ENCODE measurements around the gene CASP8AP2. TPM values are rescaled to one million over a fixed set of nuclear protein-coding genes. Genes with fewer than 3 reads are reported as not detected.
"Not testable (repeated sequence)": the region's sequence is repeated elsewhere in the genome, so short reads cannot be mapped to it uniquely, and the experiment has no call there.

CASP8AP2 gene
- total RNA-seq, 2 experiments from 2014 or later, result 49.1 TPM

DNA sequence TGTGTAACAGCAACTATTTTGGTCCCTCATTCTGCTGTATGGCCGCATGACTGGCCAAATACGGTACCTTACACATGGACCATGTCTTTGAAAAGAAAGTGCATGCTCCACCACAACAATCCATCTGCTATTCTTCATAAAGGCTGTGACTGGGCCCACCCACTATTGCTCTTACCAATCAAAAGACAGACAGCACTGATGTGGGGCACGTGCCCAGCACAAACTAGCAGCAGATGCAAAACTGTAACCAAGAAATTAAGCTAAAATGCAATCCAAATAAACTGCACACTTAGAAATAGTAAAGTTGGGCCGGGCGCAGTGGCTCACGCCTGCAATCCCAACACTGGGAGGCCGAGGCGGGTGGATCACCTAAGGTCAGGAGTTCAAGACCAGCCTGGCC lies 30.6 kb upstream of the CASP8AP2 start:
- Mint-ChIP-seq H3K36me3 (peaks cover 34% of the 10 kb centered on the region), H3K4me3 (no peak overlapping the region), H3K9me3 (no peaks in the 10 kb centered on the region), H3K4me1 (peaks cover 25% of the 10 kb centered on the region), H3K27ac (no peak overlapping the region), H3K27me3 (no peaks in the 10 kb centered on the region)
- ATAC-seq (ENCODE audit: low read depth), result no peak
- DNase-seq, result no peak
- POLR2A ChIA-PET, result interaction anchor here (0.9 kb wide), 1 partner anchor 31 kb away, joined by 7 read pairs; the partner anchor contains the start of gene CASP8AP2

- H3K36me3 Mint-ChIP-seq, result peaks cover 29% of the 10 kb centered on the region
- no peak overlapping the region for H3K4me3 Mint-ChIP-seq
- DNase-seq, result no peak
- peaks cover 18% of the 10 kb centered on the region for H3K4me1 Mint-ChIP-seq
- POLR2A ChIA-PET, result no interaction called here
- no peak overlapping the region for H3K27ac Mint-ChIP-seq
- H3K9me3 Mint-ChIP-seq, result no peaks in the 10 kb centered on the region
- no peaks in the 10 kb centered on the region for H3K27me3 Mint-ChIP-seq
- no peak for ATAC-seq (ENCODE audit: low read depth)
These were observed 29.9 kb upstream of the CASP8AP2 start for GRCh38 chr6:89799756-89800155.

DNA sequence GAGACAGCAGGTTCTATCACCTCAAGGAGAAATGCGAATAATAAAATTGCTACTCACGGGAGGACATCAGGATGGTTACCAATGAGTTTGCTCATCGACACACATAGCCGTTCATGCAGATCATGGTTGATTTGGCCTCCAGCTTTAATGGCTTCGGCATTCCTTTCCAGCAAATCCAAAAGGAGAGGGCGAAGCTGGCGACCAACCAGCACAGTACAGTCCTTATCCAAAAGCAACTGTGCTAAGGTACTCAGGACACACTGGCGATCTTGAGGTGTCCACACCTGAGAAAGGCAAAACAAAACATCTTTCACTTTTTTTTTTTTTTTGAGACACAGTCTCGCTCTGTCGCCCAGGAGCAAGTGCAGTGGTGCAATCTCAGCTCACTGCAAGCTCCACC lies 26.4 kb upstream of the CASP8AP2 start:
- peaks cover 14% of the 10 kb centered on the region for H3K36me3 Mint-ChIP-seq
- DNase-seq (no peak), ATAC-seq (ENCODE audit: low read depth) (no peak)
- H3K27me3 Mint-ChIP-seq, result no peaks in the 10 kb centered on the region
- no peaks in the 10 kb centered on the region for H3K9me3 Mint-ChIP-seq
- peaks cover 14% of the 10 kb centered on the region for H3K4me1 Mint-ChIP-seq
- no peak overlapping the region for H3K27ac Mint-ChIP-seq
- POLR2A ChIA-PET, result no interaction called here
- H3K4me3 Mint-ChIP-seq, result no peak overlapping the region

DNA sequence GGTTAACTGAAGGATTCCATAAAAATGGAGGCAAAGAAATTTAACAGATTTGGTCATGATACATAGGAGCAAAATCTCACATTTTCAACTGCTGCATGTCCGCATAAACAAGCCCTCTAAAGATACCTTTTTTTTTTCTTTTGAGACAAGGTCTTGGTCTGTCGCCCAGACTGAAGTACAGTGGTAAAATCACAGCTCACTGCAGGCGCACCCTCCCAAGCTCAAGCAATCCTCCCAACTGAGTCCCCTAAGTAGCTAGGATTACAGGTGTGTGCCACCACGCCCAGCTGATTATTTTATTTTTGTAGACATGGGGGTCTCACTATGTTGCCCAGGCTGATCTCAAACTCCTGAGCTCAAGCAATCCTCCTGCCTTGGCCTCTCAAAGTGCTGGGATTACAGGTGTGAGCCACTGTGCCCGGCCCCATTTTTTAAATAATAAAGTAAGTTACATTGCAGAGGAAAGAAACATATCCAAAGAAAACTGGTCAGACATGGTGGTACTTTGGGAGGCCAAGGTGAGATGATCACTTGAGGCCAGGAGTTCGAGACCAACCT lies 23.8 kb upstream of the CASP8AP2 start:
- peaks cover 13% of the 10 kb centered on the region for H3K36me3 Mint-ChIP-seq
- ATAC-seq (ENCODE audit: low read depth) (no peak), DNase-seq (no peak)
- peaks cover 16% of the 10 kb centered on the region for H3K4me1 Mint-ChIP-seq
- H3K27me3 Mint-ChIP-seq, result no peaks in the 10 kb centered on the region
- no peak overlapping the region for H3K27ac Mint-ChIP-seq
- H3K9me3 Mint-ChIP-seq, result no peaks in the 10 kb centered on the region
- POLR2A ChIA-PET, result no interaction called here
- no peak overlapping the region for H3K4me3 Mint-ChIP-seq

DNA sequence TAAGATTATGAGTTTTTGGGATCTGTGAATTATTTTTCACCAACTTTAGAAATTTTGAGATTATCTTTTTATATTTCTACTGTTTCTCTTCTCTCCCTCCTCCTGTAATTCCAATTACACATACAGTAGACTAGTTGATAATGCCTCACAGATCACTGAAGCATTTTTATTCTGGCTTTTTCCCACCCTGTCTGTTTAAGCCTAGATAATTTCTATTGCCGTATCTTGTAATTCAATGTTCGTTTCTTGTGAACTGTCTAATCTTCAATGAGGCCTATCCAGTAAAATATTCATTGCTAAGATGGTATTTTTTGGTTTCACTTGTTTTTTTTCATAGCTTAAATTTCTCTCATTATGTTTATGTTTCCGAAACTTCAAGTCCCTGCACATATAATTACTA lies 22.1 kb upstream of the CASP8AP2 start:
- peaks cover 16% of the 10 kb centered on the region for H3K4me1 Mint-ChIP-seq

GRCh38 chr6:89813422-89813821 lies 16.3 kb upstream of the CASP8AP2 start:
- POLR2A ChIA-PET, result interaction anchor here (0.6 to 0.7 kb wide), 2 partner anchors 33 to 88 kb away, joined by 3 to 4 read pairs; no protein-coding TSS in a partner anchor
- not testable (repeated sequence) for H3K27me3 Mint-ChIP-seq, H3K27ac Mint-ChIP-seq

More for the DNA sequence above, 22.1 kb upstream of the CASP8AP2 start:
- Mint-ChIP-seq H3K36me3 (peaks cover 9% of the 10 kb centered on the region), H3K4me3 (no peak overlapping the region), H3K27ac (no peak overlapping the region), H3K27me3 (no peaks in the 10 kb centered on the region), H3K9me3 (no peaks in the 10 kb centered on the region)
- POLR2A ChIA-PET, result interaction anchor here (0.6 kb wide), 1 partner anchor 32 kb away, joined by 6 read pairs; no protein-coding TSS in a partner anchor
- DNase-seq (no peak), ATAC-seq (ENCODE audit: low read depth) (no peak)

GRCh38 chr6:89817481-89817880 lies 12.2 kb upstream of the CASP8AP2 start:
- H3K36me3 Mint-ChIP-seq, result peaks cover 6% of the 10 kb centered on the region
- H3K4me1 Mint-ChIP-seq, result peaks cover 22% of the 10 kb centered on the region
- peak overlapping the region; percentile 22 for H3K27ac Mint-ChIP-seq
- no peaks in the 10 kb centered on the region for H3K9me3 Mint-ChIP-seq
- no peaks in the 10 kb centered on the region for H3K27me3 Mint-ChIP-seq
- peak overlapping the region; percentile 94 for H3K4me3 Mint-ChIP-seq
- POLR2A ChIA-PET, result interaction anchor here (1.0 to 3.4 kb wide), 2 partner anchors 11 to 12 kb away, joined by 3 to 85 read pairs; partner anchors contain the start of gene CASP8AP2
- ATAC-seq (ENCODE audit: low read depth) (no peak), DNase-seq (no peak)

More at GRCh38 chr6:89813422-89813821, 16.3 kb upstream of the CASP8AP2 start:
- H3K9me3 Mint-ChIP-seq; H3K4me3 Mint-ChIP-seq; DNase-seq; ATAC-seq (ENCODE audit: low read depth); H3K36me3 Mint-ChIP-seq: not testable (repeated sequence)
- peaks cover 18% of the 10 kb centered on the region for H3K4me1 Mint-ChIP-seq

GRCh38 chr6:89818977-89819335 lies 10.7 kb upstream of the CASP8AP2 start:
- no peak for DNase-seq
- H3K4me1 Mint-ChIP-seq, result peaks cover 22% of the 10 kb centered on the region
- H3K4me3 Mint-ChIP-seq, result peak overlapping the region; percentile 94
- peak overlapping the region; percentile 98 for H3K27ac Mint-ChIP-seq
- POLR2A ChIA-PET, result interaction anchor here (0.6 to 3.4 kb wide), 7 partner anchors 10 to 291 kb away, joined by 3 to 85 read pairs (median 3); partner anchors contain the start of gene CASP8AP2
- H3K27me3 Mint-ChIP-seq, result no peaks in the 10 kb centered on the region
- peak; percentile 10 for ATAC-seq (ENCODE audit: low read depth)
- H3K9me3 Mint-ChIP-seq, result no peaks in the 10 kb centered on the region
- H3K36me3 Mint-ChIP-seq, result peaks cover 6% of the 10 kb centered on the region

DNA sequence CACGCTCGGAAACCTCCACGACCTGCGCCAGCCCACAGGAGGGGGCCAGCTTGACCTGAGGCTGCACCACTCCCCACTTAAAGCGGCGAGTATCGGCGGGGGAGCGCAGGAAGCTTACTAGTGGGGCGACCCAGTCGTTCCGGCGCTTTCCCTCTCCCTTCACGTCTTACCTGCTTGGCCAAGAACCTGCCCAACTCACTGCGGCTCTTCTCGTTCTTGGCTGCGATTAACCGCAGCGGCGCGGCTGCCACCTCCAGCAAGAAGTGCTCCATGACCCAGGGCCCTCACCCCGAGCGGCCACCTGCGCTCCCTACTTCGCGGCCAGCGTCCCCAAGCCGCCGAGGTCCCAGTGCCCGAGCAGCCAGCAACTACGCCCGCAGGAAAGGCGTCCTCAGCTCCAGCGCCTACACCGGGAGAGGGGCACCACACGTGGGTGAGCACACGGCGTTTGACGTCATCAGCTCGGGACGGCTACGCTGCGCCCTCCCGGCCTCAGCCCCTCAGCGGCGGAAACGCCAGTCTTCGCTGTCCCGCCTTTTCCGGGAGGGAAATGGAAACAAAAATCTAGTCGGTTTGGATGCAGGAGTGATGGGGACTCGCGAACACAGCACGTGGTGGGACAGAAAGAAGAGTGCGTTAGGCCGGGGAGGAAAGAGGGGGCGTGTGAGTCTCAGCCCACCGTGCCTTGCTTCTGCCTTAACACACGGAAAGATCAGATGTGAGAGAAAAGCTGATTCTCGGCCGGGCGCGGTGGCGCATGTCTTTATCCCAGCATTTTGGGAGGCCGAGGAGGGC lies 10.1 kb upstream of the CASP8AP2 start, which contains the start of gene MDN1:
Gene MDN1 (minus strand): TSS at position 459 of the 795 bp plus-strand sequence. CDS start 187 bp downstream, at position 272.
- no peaks in the 10 kb centered on the region for H3K27me3 Mint-ChIP-seq
- ATAC-seq (ENCODE audit: low read depth) (peak; percentile 96), DNase-seq (peak; percentile 88)
- peaks cover 8% of the 10 kb centered on the region for H3K36me3 Mint-ChIP-seq
- peaks cover 22% of the 10 kb centered on the region for H3K4me1 Mint-ChIP-seq
- H3K27ac Mint-ChIP-seq, result peak within 1 kb of the TSS; percentile 98
- POLR2A ChIA-PET, result interaction anchor here (0.6 to 3.4 kb wide), 10 partner anchors 9 to 291 kb away, joined by 3 to 85 read pairs (median 3); partner anchors contain the start of gene CASP8AP2
- H3K4me3 Mint-ChIP-seq, result peak within 1 kb of the TSS; percentile 94
- H3K9me3 Mint-ChIP-seq, result no peaks in the 10 kb centered on the region

DNA sequence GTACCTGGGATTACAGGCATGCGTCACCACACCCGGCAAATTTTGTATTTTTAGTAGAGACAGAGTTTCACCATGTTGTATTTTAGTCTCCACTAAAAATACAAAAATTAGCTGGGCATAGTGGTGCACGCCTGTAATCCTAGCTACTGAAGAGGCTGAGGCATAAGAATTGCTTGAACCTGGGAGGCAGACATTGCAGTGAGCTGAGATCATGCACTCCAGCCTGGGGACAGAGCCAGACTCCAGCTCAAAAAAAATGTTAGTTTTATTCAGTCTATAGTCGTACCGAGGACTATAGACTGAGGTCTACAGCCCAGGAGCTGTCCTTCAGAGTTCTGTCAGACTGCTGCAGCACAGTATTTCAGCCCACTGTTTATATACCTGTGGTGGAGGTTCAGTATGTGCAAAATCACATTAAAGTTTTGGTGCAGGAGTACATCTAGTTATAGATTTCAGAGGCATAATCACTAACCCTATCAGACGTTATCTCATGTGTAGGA lies 3.6 kb upstream of the CASP8AP2 start:
- no peaks in the 10 kb centered on the region for H3K9me3 Mint-ChIP-seq
- H3K4me1 Mint-ChIP-seq, result peaks cover 8% of the 10 kb centered on the region
- no peaks in the 10 kb centered on the region for H3K27me3 Mint-ChIP-seq
- H3K4me3 Mint-ChIP-seq, result no peak overlapping the region
- ATAC-seq (ENCODE audit: low read depth), result no peak
- H3K36me3 Mint-ChIP-seq, result peaks cover 10% of the 10 kb centered on the region
- no peak overlapping the region for H3K27ac Mint-ChIP-seq
- POLR2A ChIA-PET, result no interaction called here
- no peak for DNase-seq

DNA sequence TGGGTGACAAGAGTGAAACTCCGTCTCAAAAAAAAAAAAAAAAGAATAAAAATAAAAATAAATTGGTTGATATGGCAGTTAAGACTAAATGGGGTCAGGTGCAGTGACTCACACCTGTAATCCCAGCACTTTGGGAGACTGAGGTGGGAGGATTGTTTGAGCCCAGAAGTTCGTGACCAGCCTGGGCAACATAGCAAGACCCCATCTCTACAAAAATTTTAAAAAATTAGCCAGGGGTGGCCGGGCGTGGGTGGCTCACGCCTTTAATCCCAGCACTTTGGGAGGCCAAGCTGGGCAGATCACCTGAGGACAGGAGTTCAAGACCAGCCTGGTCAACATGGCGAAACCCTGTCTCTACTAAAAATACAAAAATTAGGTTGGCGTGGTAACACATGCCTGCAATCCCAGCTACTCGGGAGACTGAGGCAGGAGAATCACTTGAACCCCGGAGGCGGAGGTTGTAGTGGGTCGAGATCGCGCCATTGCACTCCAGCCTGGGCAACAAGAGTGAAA lies 1.1 kb upstream of the CASP8AP2 start:
- H3K27me3 Mint-ChIP-seq; H3K9me3 Mint-ChIP-seq; ATAC-seq (ENCODE audit: low read depth); DNase-seq: not testable (repeated sequence)
- Mint-ChIP-seq H3K27ac (peak overlapping the region; percentile 99), H3K36me3 (peaks cover 23% of the 10 kb centered on the region), H3K4me1 (peaks cover 22% of the 10 kb centered on the region), H3K4me3 (peak overlapping the region; percentile 99)
- POLR2A ChIA-PET, result interaction anchor here (0.5 to 2.5 kb wide), 19 partner anchors 9 to 748 kb away, joined by 3 to 85 read pairs (median 3); partner anchors contain the start of genes LYRM2, MDN1, PM20D2 and PNRC1

GRCh38 chr6:89828988-89829471 lies 650 bp upstream of the CASP8AP2 start:
- H3K27me3 Mint-ChIP-seq, result no peaks in the 10 kb centered on the region
- H3K9me3 Mint-ChIP-seq, result no peaks in the 10 kb centered on the region
- peak overlapping the region; percentile 99 for H3K4me3 Mint-ChIP-seq
- peak overlapping the region; percentile 99 for H3K27ac Mint-ChIP-seq
- peak; percentile 57 for DNase-seq
- POLR2A ChIA-PET, result interaction anchor here (0.5 to 2.5 kb wide), 26 partner anchors 10 to 751 kb away, joined by 3 to 85 read pairs (median 3); partner anchors contain the start of genes LYRM2, MDN1, PM20D2 and PNRC1
- H3K36me3 Mint-ChIP-seq, result peaks cover 23% of the 10 kb centered on the region
- peak; percentile 34 for ATAC-seq (ENCODE audit: low read depth)
- peaks cover 24% of the 10 kb centered on the region for H3K4me1 Mint-ChIP-seq

All from activated naive CD8-positive, alpha-beta T cell treated with anti-CD3 and anti-CD28 coated beads, Interleukin-2, amount 10 ng/mL, durations not matched to agents 7 days and 5 days (primary cell).